ENCODE measurements around the gene FAM169A. TPM values are rescaled to one million over a fixed set of nuclear protein-coding genes. Genes with fewer than 3 reads are reported as not detected.
"Not testable (repeated sequence)": the region's sequence is repeated elsewhere in the genome, so short reads cannot be mapped to it uniquely, and the experiment has no call there.

FAM169A gene
- total RNA-seq, 1 donor from 2014 or later, result 23.8 TPM

- Histone ChIP-seq H3K27ac (no peak overlapping the region), H3F3A (ENCODE audit: low read depth) (peaks cover 10% of the 10 kb centered on the region), H3K9me3 (ENCODE audit: low read depth) (no peaks in the 10 kb centered on the region), H3K27me3 (no peaks in the 10 kb centered on the region), H3K4me3 (no peak overlapping the region), H3K79me2 (ENCODE audit: low read depth) (no peaks in the 10 kb centered on the region), H3K36me3 (no peaks in the 10 kb centered on the region), H3K9ac (no peak overlapping the region), H2AFZ (replicated peaks) (no peak overlapping the region), H3K4me1 (peaks cover 10% of the 10 kb centered on the region), H4K20me1 (ENCODE audit: low read depth) (no peaks in the 10 kb centered on the region), H3K4me2 (no peak overlapping the region)
- H3K27ac Mint-ChIP-seq, result no peak overlapping the region
- no peaks in the 10 kb centered on the region for H3K36me3 Mint-ChIP-seq
- peaks cover 2% of the 10 kb centered on the region for H3K9me3 Mint-ChIP-seq
- no peak for DNase-seq (ENCODE audit: low spot score)
- H3K4me3 Mint-ChIP-seq, result no peak overlapping the region
- peaks cover 12% of the 10 kb centered on the region for H3K4me1 Mint-ChIP-seq
- H3K27me3 Mint-ChIP-seq (ENCODE audit: insufficient read depth, low read depth), result peaks cover 12% of the 10 kb centered on the region
- no peak for TF ChIP-seq CTCF (IDR thresholded peaks at IDR 0.05)
- no peak for TF ChIP-seq EZH2phosphoT487 (IDR thresholded peaks at IDR 0.05)
- TF ChIP-seq EZH2 (IDR thresholded peaks at IDR 0.05), result no peak
Observed at GRCh38 chr5:74888117-74888516, 21.9 kb upstream of the FAM169A start.

- H3K4me2 ChIP-seq, result no peak overlapping the region
- Mint-ChIP-seq H3K4me1 (peaks cover 17% of the 10 kb centered on the region), H3K9me3 (peaks cover 3% of the 10 kb centered on the region), H3K27me3 (ENCODE audit: insufficient read depth, low read depth) (peaks cover 8% of the 10 kb centered on the region), H3K27ac (no peak overlapping the region), H3K4me3 (no peak overlapping the region), H3K36me3 (no peaks in the 10 kb centered on the region)
- no peak overlapping the region for H3K9ac ChIP-seq
- H3K4me1 ChIP-seq, result peaks cover 18% of the 10 kb centered on the region
- H3K27ac ChIP-seq, result no peak overlapping the region
- DNase-seq (ENCODE audit: low spot score), result no peak
- no peak overlapping the region for H3K4me3 ChIP-seq
- no peaks in the 10 kb centered on the region for H3K36me3 ChIP-seq
- TF ChIP-seq EZH2phosphoT487 (IDR thresholded peaks at IDR 0.05) (no peak), EZH2 (IDR thresholded peaks at IDR 0.05) (no peak), CTCF (IDR thresholded peaks at IDR 0.05) (no peak)
- no peaks in the 10 kb centered on the region for H3K27me3 ChIP-seq
- no peaks in the 10 kb centered on the region for H3K9me3 ChIP-seq (ENCODE audit: low read depth)
- H3F3A ChIP-seq (ENCODE audit: low read depth), result peaks cover 19% of the 10 kb centered on the region
- H2AFZ ChIP-seq (replicated peaks), result no peak overlapping the region
- H4K20me1 ChIP-seq (ENCODE audit: low read depth), result no peaks in the 10 kb centered on the region
- H3K79me2 ChIP-seq (ENCODE audit: low read depth), result no peaks in the 10 kb centered on the region
Observed at GRCh38 chr5:74885170-74885569, 19.0 kb upstream of the FAM169A start.

DNA sequence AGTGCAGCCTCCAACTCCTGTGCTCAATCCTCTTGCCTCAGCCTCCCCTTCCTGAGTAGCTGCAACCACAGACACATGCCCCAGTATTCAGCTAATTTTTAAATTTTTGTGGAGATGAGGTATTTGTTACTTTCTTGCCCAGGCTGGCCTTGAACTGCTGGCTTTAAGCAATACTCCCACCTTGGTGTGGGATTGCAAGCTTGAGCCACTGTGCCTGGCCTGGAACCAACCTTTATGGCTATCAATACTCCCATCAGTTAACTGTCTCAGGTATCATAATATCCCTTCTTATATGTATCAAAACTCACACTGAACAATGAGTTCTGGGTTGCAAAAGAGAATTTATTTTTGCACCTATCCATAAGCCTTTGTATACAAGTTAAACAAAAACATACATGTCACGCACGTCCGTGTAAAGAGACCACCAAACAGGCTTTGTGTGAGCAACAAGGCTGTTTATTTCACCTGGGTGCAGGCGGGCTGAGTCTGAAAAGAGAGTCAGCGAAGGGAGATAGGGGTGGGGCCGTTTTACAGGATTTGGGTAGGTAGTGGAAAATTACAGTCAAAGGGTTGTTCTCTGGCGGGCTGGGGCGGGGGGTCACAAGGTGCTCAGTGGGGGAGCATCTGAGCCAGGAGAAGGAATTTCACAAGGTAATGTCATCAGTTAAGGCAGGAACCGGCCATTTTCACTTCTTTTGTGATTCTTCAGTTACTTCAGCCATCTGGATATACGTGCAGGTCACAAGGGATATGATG, 16.4 kb upstream of the FAM169A start:
- peak overlapping the region; percentile 8 for H3K4me3 ChIP-seq
- not testable (repeated sequence) for H3K27me3 ChIP-seq; H3K79me2 ChIP-seq (ENCODE audit: low read depth); H3K9ac ChIP-seq; H3K36me3 Mint-ChIP-seq; H3K9me3 Mint-ChIP-seq; H3K9me3 ChIP-seq (ENCODE audit: low read depth); H2AFZ ChIP-seq (replicated peaks); H4K20me1 ChIP-seq (ENCODE audit: low read depth); H3K27me3 Mint-ChIP-seq (ENCODE audit: insufficient read depth, low read depth); H3K36me3 ChIP-seq; H3K4me3 Mint-ChIP-seq; H3K27ac Mint-ChIP-seq
- peak overlapping the region; percentile 82 for H3K27ac ChIP-seq
- peak; percentile 32 for DNase-seq (ENCODE audit: low spot score)
- H3F3A ChIP-seq (ENCODE audit: low read depth), result peaks cover 19% of the 10 kb centered on the region
- peak overlapping the region; percentile 50 for H3K4me2 ChIP-seq
- peaks cover 21% of the 10 kb centered on the region for H3K4me1 ChIP-seq
- H3K4me1 Mint-ChIP-seq, result peaks cover 16% of the 10 kb centered on the region

GRCh38 chr5:74877624-74878304, 11.6 kb upstream of the FAM169A start:
- H3K27ac ChIP-seq, result no peak overlapping the region
- H3K27ac Mint-ChIP-seq, result no peak overlapping the region
- H3K9me3 Mint-ChIP-seq, result no peaks in the 10 kb centered on the region

More at GRCh38 chr5:74877624-74878304, 11.6 kb upstream of the FAM169A start:
- Histone ChIP-seq H3K4me3 (no peak overlapping the region), H3K9ac (no peak overlapping the region), H3K36me3 (no peaks in the 10 kb centered on the region), H3K4me2 (no peak overlapping the region), H3K9me3 (ENCODE audit: low read depth) (no peaks in the 10 kb centered on the region), H3F3A (ENCODE audit: low read depth) (peaks cover 6% of the 10 kb centered on the region), H3K4me1 (peaks cover 9% of the 10 kb centered on the region), H2AFZ (replicated peaks) (peak overlapping the region; percentile 78), H4K20me1 (ENCODE audit: low read depth) (no peaks in the 10 kb centered on the region), H3K79me2 (ENCODE audit: low read depth) (no peaks in the 10 kb centered on the region), H3K27me3 (no peaks in the 10 kb centered on the region)
- no peaks in the 10 kb centered on the region for H3K36me3 Mint-ChIP-seq
- no peak overlapping the region for H3K4me3 Mint-ChIP-seq
- no peaks in the 10 kb centered on the region for H3K27me3 Mint-ChIP-seq (ENCODE audit: insufficient read depth, low read depth)
- DNase-seq (ENCODE audit: low spot score), result no peak
- H3K4me1 Mint-ChIP-seq, result peaks cover 19% of the 10 kb centered on the region
- no peak for TF ChIP-seq CTCF (IDR thresholded peaks at IDR 0.05)
- no peak for TF ChIP-seq EZH2 (IDR thresholded peaks at IDR 0.05)
- no peak for TF ChIP-seq EZH2phosphoT487 (IDR thresholded peaks at IDR 0.05)
